Progenitor cell of endocrine pancreas (in vitro differentiated cells): ENCODE data around the gene SLC9A2. TPM values are rescaled to one million over a fixed set of nuclear protein-coding genes. Genes with fewer than 3 reads are reported as not detected.

Experiments used
- DNase-seq: peaks from one replicate; pipeline ENCODE4 v3.0.0; 2021; ENCODE audit warnings: low spot score; ENCODE audit not compliant: unreplicated experiment
- H3K27ac Mint-ChIP-seq: 2 replicates; pipeline ENCODE4 v1.8.0; 2021; ENCODE audit warnings: mild to moderate bottlenecking, moderate library complexity, mixed read lengths
- H3K27me3 Mint-ChIP-seq: 2 replicates; pipeline ENCODE4 v1.8.0; 2021; ENCODE audit warnings: mixed read lengths
- H3K36me3 Mint-ChIP-seq: 2 replicates; pipeline ENCODE4 v1.8.0; 2022; ENCODE audit warnings: mixed read lengths; ENCODE audit not compliant: insufficient read depth
- H3K4me1 Mint-ChIP-seq: 2 replicates; pipeline ENCODE4 v1.8.0; 2021; ENCODE audit warnings: low read depth, mixed read lengths
- H3K4me3 Mint-ChIP-seq: 2 replicates; pipeline ENCODE4 v1.8.0; 2021; ENCODE audit warnings: low read depth, mild to moderate bottlenecking, moderate library complexity, mixed read lengths
- H3K9me3 Mint-ChIP-seq: 2 replicates; pipeline ENCODE4 v1.8.0; 2021; ENCODE audit warnings: low read depth, mixed read lengths
- CTCF ChIP-seq: fragments of 200-600 bp; sonication (generic); IDR thresholded peaks from one replicate; pipeline ENCODE4 v1.5.0; 2021; ENCODE audit warnings: antibody characterized with exemption, mild to moderate bottlenecking; ENCODE audit not compliant: unreplicated experiment
- total RNA-seq: library from RNA; stranded (reverse); gene quantifications from 2 replicates; pipeline ENCODE4 v1.2.1, GENCODE V29; 2021

Gene SLC9A2
- total RNA-seq, 1 donor from 2014 or later = 1.6 TPM

DNA sequence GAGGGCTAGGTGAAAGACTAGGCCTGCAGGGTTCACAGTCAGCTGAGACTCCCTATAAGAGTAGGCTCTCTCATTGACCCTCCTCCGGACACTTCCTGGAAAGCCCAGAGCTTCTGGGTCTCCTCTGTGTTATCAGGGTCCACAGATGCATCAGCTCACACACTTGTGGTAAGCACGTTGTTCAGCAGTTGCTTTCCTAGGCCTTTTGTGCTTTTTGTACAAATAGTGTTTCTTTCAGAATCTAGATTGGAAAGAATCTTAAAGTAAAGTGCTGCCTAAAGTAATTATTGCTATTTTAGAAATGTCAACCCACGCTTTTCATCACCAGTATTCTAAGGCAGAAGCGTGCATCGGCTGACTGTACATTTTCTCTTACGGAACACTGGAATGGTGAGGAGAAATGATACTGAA is 15.5 kb downstream of the SLC9A2 start:
- Mint-ChIP-seq H3K4me1 (peaks cover 3% of the 10 kb centered on the region), H3K9me3 (no peaks in the 10 kb centered on the region), H3K27ac (no peak overlapping the region), H3K36me3 (no peaks in the 10 kb centered on the region), H3K27me3 (peaks cover 2% of the 10 kb centered on the region), H3K4me3 (no peak overlapping the region)
- no peak for DNase-seq
- TF ChIP-seq CTCF = no peak

- no peak for TF ChIP-seq CTCF
- no peaks in the 10 kb centered on the region for H3K9me3 Mint-ChIP-seq
- no peak for DNase-seq
- no peaks in the 10 kb centered on the region for H3K36me3 Mint-ChIP-seq
- H3K4me1 Mint-ChIP-seq = peaks cover 3% of the 10 kb centered on the region
- H3K27ac Mint-ChIP-seq = no peak overlapping the region
- no peak overlapping the region for H3K4me3 Mint-ChIP-seq
- peaks cover 2% of the 10 kb centered on the region for H3K27me3 Mint-ChIP-seq
Observed at GRCh38 chr2:102635317-102635716, 16.0 kb downstream of the SLC9A2 start.

DNA sequence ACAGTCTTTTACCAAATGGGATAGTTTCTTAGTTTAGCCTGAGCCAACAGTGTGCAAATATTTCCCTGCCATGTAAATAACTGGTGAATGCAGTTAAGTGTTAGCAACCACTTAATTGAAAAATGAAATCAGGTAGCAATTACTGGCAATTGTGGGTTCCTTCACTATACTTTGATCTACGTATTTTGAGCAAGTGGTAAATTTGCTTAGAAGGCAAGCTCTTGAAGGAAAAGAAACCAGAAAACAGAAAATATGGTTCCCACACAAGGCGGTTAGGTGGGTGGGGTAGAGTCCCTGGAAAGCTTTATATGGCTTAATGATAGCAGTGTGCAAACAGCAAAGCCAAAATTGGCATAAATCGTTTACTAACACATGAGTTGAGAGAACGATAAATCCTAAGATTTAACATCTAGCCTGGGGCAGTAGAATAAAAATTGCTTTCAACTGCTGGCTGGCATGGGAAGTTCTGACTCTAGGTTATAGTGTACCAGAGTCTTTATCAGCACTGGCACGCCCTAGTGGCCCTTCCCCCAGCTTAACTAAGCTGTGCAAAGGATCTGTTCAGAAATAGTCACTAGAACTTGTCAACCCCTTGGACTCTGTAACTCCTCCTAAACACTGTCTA is 17.0 kb downstream of the SLC9A2 start:
- no peak for TF ChIP-seq CTCF
- Mint-ChIP-seq H3K27ac (no peak overlapping the region), H3K27me3 (peaks cover 2% of the 10 kb centered on the region), H3K9me3 (no peaks in the 10 kb centered on the region), H3K4me1 (peaks cover 3% of the 10 kb centered on the region), H3K36me3 (no peaks in the 10 kb centered on the region), H3K4me3 (no peak overlapping the region)
- no peak for DNase-seq

- no peaks in the 10 kb centered on the region for H3K9me3 Mint-ChIP-seq
- TF ChIP-seq CTCF = no peak
- H3K4me3 Mint-ChIP-seq = no peak overlapping the region
- no peak overlapping the region for H3K27ac Mint-ChIP-seq
- peaks cover 3% of the 10 kb centered on the region for H3K4me1 Mint-ChIP-seq
- no peaks in the 10 kb centered on the region for H3K36me3 Mint-ChIP-seq
- DNase-seq = no peak
- H3K27me3 Mint-ChIP-seq = peaks cover 2% of the 10 kb centered on the region
Observed at GRCh38 chr2:102637358-102637757, 18.0 kb downstream of the SLC9A2 start.

GRCh38 chr2:102639429-102639828 is 20.1 kb downstream of the SLC9A2 start:
- Mint-ChIP-seq H3K27me3 (peaks cover 2% of the 10 kb centered on the region), H3K4me1 (peaks cover 3% of the 10 kb centered on the region)
- no peak for TF ChIP-seq CTCF

More at GRCh38 chr2:102639429-102639828, 20.1 kb downstream of the SLC9A2 start:
- no peak for DNase-seq
- Mint-ChIP-seq H3K9me3 (no peaks in the 10 kb centered on the region), H3K4me3 (no peak overlapping the region), H3K27ac (no peak overlapping the region), H3K36me3 (no peaks in the 10 kb centered on the region)
